ENCODE measurements around the gene BGN.

BGN gene

DNA sequence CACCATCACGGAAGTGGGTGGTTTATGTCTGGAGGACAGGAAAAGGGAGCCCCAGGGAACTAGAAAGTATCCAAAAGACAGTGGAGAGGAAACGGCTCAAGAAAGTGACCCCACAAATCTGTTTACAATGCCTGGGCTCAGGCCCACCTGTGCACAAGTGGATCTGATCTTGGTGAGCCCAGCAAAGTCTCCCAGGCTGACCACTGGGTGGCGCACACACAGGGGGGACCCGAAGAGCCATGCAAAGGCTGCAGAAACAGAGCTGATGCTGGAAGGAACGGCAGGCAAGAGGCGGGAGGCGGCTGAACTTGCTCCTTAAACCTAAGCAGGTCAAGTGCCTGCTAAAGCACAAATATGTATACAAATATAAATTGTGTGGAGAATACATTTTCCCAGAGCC is 34.0 kb upstream of the BGN start:
- no peak overlapping the region for H3K4me3 ChIP-seq (ENCODE audit: control insufficient read depth, low read depth, low read length)
- DNase-seq (ENCODE audit: low read depth) = no peak
- peak; percentile 68 for TF ChIP-seq CTCF (IDR thresholded peaks at IDR 0.05; ENCODE audit: control insufficient read depth, insufficient read depth, low read depth, low read length, missing control alignments)

DNA sequence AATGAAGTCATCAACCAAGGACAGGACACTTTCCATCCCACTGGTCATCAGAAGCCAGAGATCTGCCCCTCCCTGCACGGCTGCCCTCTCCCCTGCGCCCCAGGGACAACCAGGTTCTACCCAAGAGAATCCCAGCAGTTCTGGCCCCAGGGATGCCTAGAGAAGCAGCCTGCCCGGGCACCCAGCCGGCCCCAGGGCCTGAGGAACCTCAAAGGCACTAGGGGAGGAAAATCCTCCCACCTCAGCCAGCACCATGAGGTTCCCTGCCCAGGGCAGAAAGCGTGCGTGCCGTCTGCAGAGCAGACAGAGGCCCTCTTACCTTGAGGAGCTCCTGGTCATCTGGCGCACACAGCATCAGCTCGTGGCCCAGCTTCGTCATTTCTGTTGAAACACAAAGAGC is 32.5 kb upstream of the BGN start:
- DNase-seq (ENCODE audit: low read depth) = no peak
- no peak for TF ChIP-seq CTCF (IDR thresholded peaks at IDR 0.05; ENCODE audit: control insufficient read depth, insufficient read depth, low read depth, low read length, missing control alignments)
- no peak overlapping the region for H3K4me3 ChIP-seq (ENCODE audit: control insufficient read depth, low read depth, low read length)

DNA sequence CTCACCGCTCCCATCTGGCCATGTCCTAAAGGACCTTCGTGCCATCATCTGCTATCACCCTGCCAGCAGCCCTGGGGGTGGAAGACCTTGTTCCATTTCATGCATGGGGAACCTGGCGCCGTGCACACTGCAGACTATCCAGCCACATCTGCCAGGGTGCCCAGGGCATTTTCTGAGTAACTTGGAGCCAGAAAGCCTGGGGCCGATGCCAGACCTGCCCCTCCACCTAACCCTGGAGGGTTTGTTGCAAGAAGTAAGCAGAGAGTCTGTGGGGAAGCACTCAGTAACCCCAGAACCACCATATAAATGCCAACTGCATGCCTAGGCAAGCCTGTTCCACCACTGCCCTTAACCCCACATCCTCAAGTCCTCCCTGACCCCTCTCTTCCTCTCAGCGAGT is 31.7 kb upstream of the BGN start:
- H3K4me3 ChIP-seq (ENCODE audit: control insufficient read depth, low read depth, low read length) = no peak overlapping the region
- no peak for TF ChIP-seq CTCF (IDR thresholded peaks at IDR 0.05; ENCODE audit: control insufficient read depth, insufficient read depth, low read depth, low read length, missing control alignments)
- DNase-seq (ENCODE audit: low read depth) = no peak

- DNase-seq (ENCODE audit: low read depth) = no peak
- H3K4me3 ChIP-seq (ENCODE audit: control insufficient read depth, low read depth, low read length) = no peak overlapping the region
- no peak for TF ChIP-seq CTCF (IDR thresholded peaks at IDR 0.05; ENCODE audit: control insufficient read depth, insufficient read depth, low read depth, low read length, missing control alignments)
Observed at GRCh38 chrX:153463556-153463955, 31.2 kb upstream of the BGN start.

DNA sequence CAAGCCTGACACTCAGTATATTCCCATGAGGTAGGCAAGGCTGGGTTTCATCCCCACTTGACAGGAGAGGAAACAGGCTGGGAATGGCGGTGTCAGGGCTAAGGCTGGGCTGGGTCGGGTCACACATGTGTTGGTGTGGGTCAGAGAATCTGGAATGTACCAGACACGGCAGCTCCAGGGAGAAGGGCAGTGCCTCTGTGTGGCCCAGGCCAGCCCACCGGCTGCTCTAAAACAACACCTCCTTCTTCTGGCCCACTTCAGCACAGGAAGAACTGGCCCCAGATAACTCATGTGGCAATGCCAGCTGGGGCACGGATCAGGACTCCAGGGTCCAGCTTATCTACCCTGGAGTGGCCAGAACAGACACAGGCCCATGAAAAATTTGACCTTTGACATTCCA is 30.7 kb upstream of the BGN start:
- no peak for DNase-seq (ENCODE audit: low read depth)
- no peak for TF ChIP-seq CTCF (IDR thresholded peaks at IDR 0.05; ENCODE audit: control insufficient read depth, insufficient read depth, low read depth, low read length, missing control alignments)
- no peak overlapping the region for H3K4me3 ChIP-seq (ENCODE audit: control insufficient read depth, low read depth, low read length)

DNA sequence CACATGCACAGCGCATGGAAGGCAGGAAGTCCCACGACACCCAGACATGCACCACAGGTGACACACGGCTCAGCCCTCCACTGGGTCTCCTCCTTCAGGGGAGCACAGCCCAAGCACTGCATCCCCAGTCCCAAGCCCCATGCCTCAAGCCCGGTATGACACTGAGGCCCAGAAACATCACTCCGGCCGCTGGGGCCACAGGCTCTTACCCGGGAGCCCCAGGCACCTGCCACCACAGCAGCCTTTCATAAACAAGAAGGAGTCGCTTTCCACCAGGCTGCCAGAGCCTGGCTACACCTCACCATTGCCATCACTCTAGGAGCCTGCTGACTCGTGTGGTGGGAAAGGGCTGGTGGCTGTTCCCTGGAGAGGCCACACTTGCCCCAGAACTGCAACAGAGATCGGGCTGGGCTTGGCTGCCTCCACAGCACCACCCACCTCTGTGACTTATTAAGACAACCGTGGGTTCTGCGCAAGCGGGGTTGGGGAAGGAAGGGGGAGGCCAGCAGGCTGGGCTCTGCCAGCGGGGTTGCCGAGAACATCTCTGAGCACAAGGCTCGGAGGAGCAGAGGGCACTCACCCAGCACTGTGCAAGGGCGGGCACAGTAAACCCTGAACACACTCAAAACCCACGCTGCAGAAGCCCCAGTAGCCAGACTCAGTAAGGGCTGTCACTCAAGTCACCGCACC is 28.9 kb upstream of the BGN start:
- TF ChIP-seq CTCF (IDR thresholded peaks at IDR 0.05; ENCODE audit: control insufficient read depth, insufficient read depth, low read depth, low read length, missing control alignments) = no peak
- no peak overlapping the region for H3K4me3 ChIP-seq (ENCODE audit: control insufficient read depth, low read depth, low read length)
- DNase-seq (ENCODE audit: low read depth) = no peak

Measured in AG09309 (cell line).